ENCODE data around the gene TRIL.
A peak's percentile ranks its signal among the peaks of the same experiment; 100 is the strongest.

The TRIL gene

DNA sequence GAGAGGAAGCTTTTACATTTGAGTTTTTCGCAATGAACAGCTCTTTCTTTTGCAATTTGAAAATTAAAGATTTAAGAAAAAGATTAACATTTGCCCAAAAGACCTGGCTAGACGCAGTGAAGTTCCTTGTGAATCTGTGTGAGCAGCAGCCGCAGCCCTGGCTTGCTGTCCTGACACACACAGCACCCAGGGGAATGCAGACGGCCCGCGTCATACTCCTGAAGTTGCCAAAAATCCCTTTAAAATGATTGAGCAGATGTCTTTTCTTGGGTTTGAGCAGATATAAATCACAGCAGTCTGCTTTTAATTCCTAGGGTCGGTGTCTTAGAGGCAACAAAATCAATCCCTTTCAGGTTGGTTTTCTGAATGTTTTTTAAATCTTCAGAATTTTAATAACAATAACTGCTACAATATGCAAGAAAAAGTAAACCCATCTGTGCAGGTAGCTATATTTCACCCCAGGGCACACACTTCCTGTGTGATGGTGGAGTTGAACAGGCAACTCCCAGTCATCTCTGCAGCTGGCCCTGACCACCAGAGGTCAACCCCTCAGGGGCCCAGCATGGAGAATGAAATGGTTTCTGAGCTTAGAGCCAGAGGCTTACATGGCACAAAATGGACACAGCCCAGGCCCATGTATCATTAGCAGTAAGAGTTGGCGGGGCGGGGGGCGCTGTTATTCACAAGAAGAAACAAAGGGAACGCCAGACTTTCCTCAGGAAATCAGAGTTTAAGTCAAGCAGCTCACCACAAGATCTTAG lies 32.2 kb upstream of the TRIL start:
- CTCF ChIA-PET, result no interaction called here
- Histone ChIP-seq H3K9me3 (ENCODE audit: control insufficient read depth, insufficient read depth, low read depth, low read length) (no peaks in the 10 kb centered on the region), H3K36me3 (ENCODE audit: control insufficient read depth in 2 of 2, insufficient read depth in 1 of 2, low read length in 2 of 2) (no peaks in the 10 kb centered on the region), H3K27ac (ENCODE audit: extremely low read depth, low read depth, low read length) (no peak overlapping the region), H3K4me1 (ENCODE audit: control insufficient read depth, insufficient read depth, low read length) (no peaks in the 10 kb centered on the region), H3K4me3 (ENCODE audit: low read depth, low read length) (no peak overlapping the region)
- POLR2A ChIA-PET, result no interaction called here
- no peak for TF ChIP-seq ZNF837 (tag by site-specific recombination; IDR thresholded peaks at IDR 0.05)
- TF ChIP-seq KLF7 (tag by site-specific recombination; IDR thresholded peaks at IDR 0.05; ENCODE audit: borderline replicate concordance), result no peak
- TF ChIP-seq ZNF248 (tag by site-specific recombination; IDR thresholded peaks at IDR 0.05), result no peak
- TF ChIP-seq ZBTB48 (tag by site-specific recombination; IDR thresholded peaks at IDR 0.05), result no peak
- TF ChIP-seq, protein P1, sequence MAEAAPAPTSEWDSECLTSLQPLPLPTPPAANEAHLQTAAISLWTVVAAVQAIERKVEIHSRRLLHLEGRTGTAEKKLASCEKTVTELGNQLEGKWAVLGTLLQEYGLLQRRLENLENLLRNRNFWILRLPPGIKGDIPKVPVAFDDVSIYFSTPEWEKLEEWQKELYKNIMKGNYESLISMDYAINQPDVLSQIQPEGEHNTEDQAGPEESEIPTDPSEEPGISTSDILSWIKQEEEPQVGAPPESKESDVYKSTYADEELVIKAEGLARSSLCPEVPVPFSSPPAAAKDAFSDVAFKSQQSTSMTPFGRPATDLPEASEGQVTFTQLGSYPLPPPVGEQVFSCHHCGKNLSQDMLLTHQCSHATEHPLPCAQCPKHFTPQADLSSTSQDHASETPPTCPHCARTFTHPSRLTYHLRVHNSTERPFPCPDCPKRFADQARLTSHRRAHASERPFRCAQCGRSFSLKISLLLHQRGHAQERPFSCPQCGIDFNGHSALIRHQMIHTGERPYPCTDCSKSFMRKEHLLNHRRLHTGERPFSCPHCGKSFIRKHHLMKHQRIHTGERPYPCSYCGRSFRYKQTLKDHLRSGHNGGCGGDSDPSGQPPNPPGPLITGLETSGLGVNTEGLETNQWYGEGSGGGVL (tag by site-specific recombination; IDR thresholded peaks at IDR 0.05), result no peak
- no peak for TF ChIP-seq ZNF768 (tag by site-specific recombination; IDR thresholded peaks at IDR 0.05)
- TF ChIP-seq SALL2 (tag by site-specific recombination; IDR thresholded peaks at IDR 0.05; ENCODE audit: borderline replicate concordance), result no peak
- TF ChIP-seq, protein P2, sequence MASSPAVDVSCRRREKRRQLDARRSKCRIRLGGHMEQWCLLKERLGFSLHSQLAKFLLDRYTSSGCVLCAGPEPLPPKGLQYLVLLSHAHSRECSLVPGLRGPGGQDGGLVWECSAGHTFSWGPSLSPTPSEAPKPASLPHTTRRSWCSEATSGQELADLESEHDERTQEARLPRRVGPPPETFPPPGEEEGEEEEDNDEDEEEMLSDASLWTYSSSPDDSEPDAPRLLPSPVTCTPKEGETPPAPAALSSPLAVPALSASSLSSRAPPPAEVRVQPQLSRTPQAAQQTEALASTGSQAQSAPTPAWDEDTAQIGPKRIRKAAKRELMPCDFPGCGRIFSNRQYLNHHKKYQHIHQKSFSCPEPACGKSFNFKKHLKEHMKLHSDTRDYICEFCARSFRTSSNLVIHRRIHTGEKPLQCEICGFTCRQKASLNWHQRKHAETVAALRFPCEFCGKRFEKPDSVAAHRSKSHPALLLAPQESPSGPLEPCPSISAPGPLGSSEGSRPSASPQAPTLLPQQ (tag by site-specific recombination; IDR thresholded peaks at IDR 0.05), result no peak
- TF ChIP-seq ZNF114 (tag by site-specific recombination; IDR thresholded peaks at IDR 0.05), result no peak
- no peak for TF ChIP-seq ZNF223 (tag by site-specific recombination; IDR thresholded peaks at IDR 0.05)
- no peak for TF ChIP-seq ZNF571 (tag by site-specific recombination; IDR thresholded peaks at IDR 0.05)

DNA sequence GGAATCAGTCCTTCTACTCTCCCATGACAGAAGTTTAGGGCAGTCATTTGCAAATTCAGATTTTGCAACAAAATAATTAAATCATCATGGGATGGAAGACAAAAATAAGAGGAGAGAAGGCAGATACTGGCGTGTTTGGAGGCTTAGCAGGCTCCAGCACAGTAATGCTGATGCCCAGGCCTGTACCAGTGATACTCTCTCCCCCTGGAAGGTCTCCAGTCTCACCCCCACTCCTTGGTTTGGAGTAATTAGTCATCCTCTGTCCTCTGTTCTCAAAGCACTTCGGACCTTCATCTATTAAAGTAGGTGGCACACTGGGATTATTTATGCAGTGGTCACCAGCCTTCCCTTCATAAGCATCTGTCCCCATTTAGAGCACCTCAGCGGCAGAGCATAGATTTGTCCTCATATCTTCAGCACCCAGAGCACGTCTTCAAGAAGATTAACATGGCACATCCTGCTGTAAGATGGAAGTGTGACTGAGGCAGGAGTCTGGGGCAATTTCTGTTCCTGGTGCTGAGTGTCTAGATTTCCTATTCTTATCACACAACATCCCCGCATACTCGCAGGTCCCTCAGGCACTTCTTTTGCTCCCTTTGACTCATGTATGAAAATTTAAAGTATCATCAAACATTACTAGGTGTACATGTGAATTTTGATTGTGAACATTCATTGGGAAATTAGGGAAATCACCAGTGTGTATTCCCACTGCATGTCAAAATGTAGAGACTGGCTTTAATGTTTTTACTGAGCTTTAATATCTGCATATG lies 31.3 kb upstream of the TRIL start:
- H3K4me1 ChIP-seq (ENCODE audit: control insufficient read depth, insufficient read depth, low read length), result no peaks in the 10 kb centered on the region; the same call in 1 of the 2 replicates
- ChIA-PET POLR2A (no interaction called here), CTCF (interaction anchor here (0.7 kb wide), 1 partner anchor 1185 kb away, joined by 3 read pairs; no protein-coding TSS in a partner anchor)
- H3K36me3 ChIP-seq (ENCODE audit: control insufficient read depth in 2 of 2, insufficient read depth in 1 of 2, low read length in 2 of 2), result no peaks in the 10 kb centered on the region
- no peaks in the 10 kb centered on the region for H3K9me3 ChIP-seq (ENCODE audit: control insufficient read depth, insufficient read depth, low read depth, low read length)
- no peak overlapping the region for H3K27ac ChIP-seq (ENCODE audit: extremely low read depth, low read depth, low read length)
- H3K4me3 ChIP-seq (ENCODE audit: low read depth, low read length), result no peak overlapping the region
- no peak for TF ChIP-seq ZNF37A (tag by site-specific recombination; IDR thresholded peaks at IDR 0.05)
- 0 out of 2 replicates have a peak, but pooled peaks have one; percentile 3 for TF ChIP-seq ZNF600 (tag by site-specific recombination; IDR thresholded peaks at IDR 0.05)

DNA sequence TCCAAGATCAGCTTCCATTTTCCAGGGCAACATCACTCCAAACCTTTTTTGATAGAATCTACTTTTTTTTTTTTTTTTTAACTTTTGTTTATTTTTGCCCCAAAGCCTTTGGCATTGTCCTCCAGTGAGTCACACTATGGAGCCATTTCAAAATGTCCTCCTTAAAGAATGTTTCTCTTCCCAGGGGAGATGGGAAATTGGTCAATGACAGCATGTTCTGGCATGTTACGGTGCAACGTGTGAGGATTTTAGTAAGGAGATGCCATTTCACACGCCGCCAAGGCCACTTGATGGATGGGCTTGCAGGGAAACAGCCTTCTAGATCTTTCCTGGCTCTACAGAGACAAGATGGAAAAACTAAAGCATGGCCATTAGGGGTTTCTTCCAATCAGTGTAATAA lies 30.7 kb upstream of the TRIL start:
- no peaks in the 10 kb centered on the region; the same call in 1 of the 2 replicates for H3K4me1 ChIP-seq (ENCODE audit: control insufficient read depth, insufficient read depth, low read length)
- H3K27ac ChIP-seq (ENCODE audit: extremely low read depth, low read depth, low read length), result no peak overlapping the region
- H3K36me3 ChIP-seq (ENCODE audit: control insufficient read depth in 2 of 2, insufficient read depth in 1 of 2, low read length in 2 of 2), result no peaks in the 10 kb centered on the region
- TF ChIP-seq, protein P3, sequence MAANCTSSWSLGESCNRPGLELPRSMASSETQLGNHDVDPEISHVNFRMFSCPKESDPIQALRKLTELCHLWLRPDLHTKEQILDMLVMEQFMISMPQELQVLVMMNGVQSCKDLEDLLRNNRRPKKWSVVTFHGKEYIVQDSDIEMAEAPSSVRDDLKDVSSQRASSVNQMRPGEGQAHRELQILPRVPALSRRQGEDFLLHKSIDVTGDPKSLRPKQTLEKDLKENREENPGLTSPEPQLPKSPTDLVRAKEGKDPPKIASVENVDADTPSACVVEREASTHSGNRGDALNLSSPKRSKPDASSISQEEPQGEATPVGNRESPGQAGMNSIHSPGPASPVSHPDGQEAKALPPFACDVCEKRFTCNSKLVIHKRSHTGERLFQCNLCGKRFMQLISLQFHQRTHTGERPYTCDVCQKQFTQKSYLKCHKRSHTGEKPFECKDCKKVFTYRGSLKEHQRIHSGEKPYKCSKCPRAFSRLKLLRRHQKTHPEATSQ (tag by site-specific recombination; IDR thresholded peaks at IDR 0.05), result no peak
- no peak for TF ChIP-seq KLF7 (tag by site-specific recombination; IDR thresholded peaks at IDR 0.05; ENCODE audit: borderline replicate concordance)
- TF ChIP-seq ZNF600 (tag by site-specific recombination; IDR thresholded peaks at IDR 0.05), result peak; percentile 50; the same call in 1 of the 2 replicates
- no peak for TF ChIP-seq SP2 (tag by site-specific recombination; IDR thresholded peaks at IDR 0.05)
- no peak for TF ChIP-seq ZNF555 (tag by site-specific recombination; conservative IDR thresholded peaks at IDR 0.05)
- ChIA-PET POLR2A (no interaction called here), CTCF (interaction anchor here (0.7 kb wide), 1 partner anchor 1186 kb away, joined by 3 read pairs; no protein-coding TSS in a partner anchor)
- H3K4me3 ChIP-seq (ENCODE audit: low read depth, low read length), result no peak overlapping the region
- H3K9me3 ChIP-seq (ENCODE audit: control insufficient read depth, insufficient read depth, low read depth, low read length), result no peaks in the 10 kb centered on the region

Data from HEK293 (cell line).